NCI-H2227 treated with DMSO at 0.1 percent for 48 hours (cell line): ENCODE data around the gene CNIH2.

Experiments used
- DNase-seq: peaks from one replicate; lab custom pipeline; 2025; lab: John Stamatoyannopoulos, UW

Gene CNIH2

GRCh38 chr11:66259225-66259624, 18.8 kb upstream of the CNIH2 start:
- no peak for DNase-seq

- DNase-seq = no peak
These were observed 18.0 kb upstream of the CNIH2 start for GRCh38 chr11:66259956-66260355.

- DNase-seq = no peak
These were observed 16.4 kb upstream of the CNIH2 start for GRCh38 chr11:66261578-66261977.

GRCh38 chr11:66262191-66262590, 15.8 kb upstream of the CNIH2 start:
- DNase-seq = no peak

GRCh38 chr11:66262696-66263095, 15.3 kb upstream of the CNIH2 start:
- DNase-seq = no peak

- no peak for DNase-seq
These were observed 14.7 kb upstream of the CNIH2 start for GRCh38 chr11:66263231-66263630.

GRCh38 chr11:66263785-66264184, 14.2 kb upstream of the CNIH2 start:
- no peak for DNase-seq

- DNase-seq = no peak
These were observed 13.6 kb upstream of the CNIH2 start for GRCh38 chr11:66264383-66264782.

GRCh38 chr11:66264914-66265313, 13.1 kb upstream of the CNIH2 start:
- DNase-seq = no peak

- DNase-seq = no peak
These were observed 12.2 kb upstream of the CNIH2 start for GRCh38 chr11:66265531-66266377.

GRCh38 chr11:66266378-66267038, 11.5 kb upstream of the CNIH2 start:
- no peak for DNase-seq

GRCh38 chr11:66267039-66267378, 11.0 kb upstream of the CNIH2 start:
- DNase-seq = no peak

- DNase-seq = peak; percentile 91
These were observed 10.4 kb upstream of the CNIH2 start for GRCh38 chr11:66267379-66268243.

- peak; percentile 98 for DNase-seq
These were observed 9.6 kb upstream of the CNIH2 start, which contains the start of gene RAB1B for GRCh38 chr11:66268244-66268951. TSS of gene RAB1B (plus strand) at chr11:66268639. CDS start at chr11:66268680, 41 bp downstream.

GRCh38 chr11:66268952-66269905, 8.7 kb upstream of the CNIH2 start:
- no peak for DNase-seq

GRCh38 chr11:66271816-66272215, 6.2 kb upstream of the CNIH2 start:
- DNase-seq = no peak

- no peak for DNase-seq
These were observed 5.4 kb upstream of the CNIH2 start for GRCh38 chr11:66272596-66272995.

- DNase-seq = no peak
These were observed 3.8 kb upstream of the CNIH2 start for GRCh38 chr11:66274219-66274618.

GRCh38 chr11:66275396-66275795, 2.6 kb upstream of the CNIH2 start:
- DNase-seq = no peak

- no peak for DNase-seq
These were observed 1.9 kb upstream of the CNIH2 start for GRCh38 chr11:66275984-66276612.
